NCI-H146 treated with DMSO at 0.1 percent for 48 hours (cell line): ENCODE results near the gene CEACAM7.
A peak's percentile ranks its signal among the peaks of the same experiment; 100 is the strongest.

ENCODE experiments used
- DNase-seq: peaks from one replicate; lab custom pipeline; 2025; ENCODE audit not compliant: unreplicated experiment; lab: John Stamatoyannopoulos, UW

Gene CEACAM7

DNA sequence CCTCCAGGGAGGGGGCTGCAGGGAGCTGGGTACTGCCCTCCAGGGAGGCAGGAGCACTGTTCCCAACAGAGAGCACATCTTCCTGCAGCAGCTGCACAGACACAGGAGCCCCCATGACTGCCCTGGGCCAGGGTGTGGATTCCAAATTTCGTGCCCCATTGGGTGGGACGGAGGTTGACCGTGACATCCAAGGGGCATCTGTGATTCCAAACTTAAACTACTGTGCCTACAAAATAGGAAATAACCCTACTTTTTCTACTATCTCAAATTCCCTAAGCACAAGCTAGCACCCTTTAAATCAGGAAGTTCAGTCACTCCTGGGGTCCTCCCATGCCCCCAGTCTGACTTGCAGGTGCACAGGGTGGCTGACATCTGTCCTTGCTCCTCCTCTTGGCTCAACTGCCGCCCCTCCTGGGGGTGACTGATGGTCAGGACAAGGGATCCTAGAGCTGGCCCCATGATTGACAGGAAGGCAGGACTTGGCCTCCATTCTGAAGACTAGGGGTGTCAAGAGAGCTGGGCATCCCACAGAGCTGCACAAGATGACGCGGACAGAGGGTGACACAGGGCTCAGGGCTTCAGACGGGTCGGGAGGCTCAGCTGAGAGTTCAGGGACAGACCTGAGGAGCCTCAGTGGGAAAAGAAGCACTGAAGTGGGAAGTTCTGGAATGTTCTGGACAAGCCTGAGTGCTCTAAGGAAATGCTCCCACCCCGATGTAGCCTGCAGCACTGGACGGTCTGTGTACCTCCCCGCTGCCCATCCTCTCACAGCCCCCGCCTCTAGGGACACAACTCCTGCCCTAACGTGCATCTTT, 12.5 kb upstream of the CEACAM7 start:
- DNase-seq, result no peak

DNA sequence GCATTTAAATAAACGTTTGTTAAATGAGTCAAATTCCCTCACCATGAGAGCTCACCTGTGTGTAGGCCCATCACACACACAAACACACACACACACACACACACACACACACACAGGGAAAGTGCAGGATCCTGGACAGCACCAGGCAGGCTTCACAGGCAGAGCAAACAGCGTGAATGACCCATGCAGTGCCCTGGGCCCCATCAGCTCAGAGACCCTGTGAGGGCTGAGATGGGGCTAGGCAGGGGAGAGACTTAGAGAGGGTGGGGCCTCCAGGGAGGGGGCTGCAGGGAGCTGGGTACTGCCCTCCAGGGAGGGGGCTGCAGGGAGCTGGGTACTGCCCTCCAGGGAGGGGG, 11.9 kb upstream of the CEACAM7 start:
- DNase-seq, result no peak

DNA sequence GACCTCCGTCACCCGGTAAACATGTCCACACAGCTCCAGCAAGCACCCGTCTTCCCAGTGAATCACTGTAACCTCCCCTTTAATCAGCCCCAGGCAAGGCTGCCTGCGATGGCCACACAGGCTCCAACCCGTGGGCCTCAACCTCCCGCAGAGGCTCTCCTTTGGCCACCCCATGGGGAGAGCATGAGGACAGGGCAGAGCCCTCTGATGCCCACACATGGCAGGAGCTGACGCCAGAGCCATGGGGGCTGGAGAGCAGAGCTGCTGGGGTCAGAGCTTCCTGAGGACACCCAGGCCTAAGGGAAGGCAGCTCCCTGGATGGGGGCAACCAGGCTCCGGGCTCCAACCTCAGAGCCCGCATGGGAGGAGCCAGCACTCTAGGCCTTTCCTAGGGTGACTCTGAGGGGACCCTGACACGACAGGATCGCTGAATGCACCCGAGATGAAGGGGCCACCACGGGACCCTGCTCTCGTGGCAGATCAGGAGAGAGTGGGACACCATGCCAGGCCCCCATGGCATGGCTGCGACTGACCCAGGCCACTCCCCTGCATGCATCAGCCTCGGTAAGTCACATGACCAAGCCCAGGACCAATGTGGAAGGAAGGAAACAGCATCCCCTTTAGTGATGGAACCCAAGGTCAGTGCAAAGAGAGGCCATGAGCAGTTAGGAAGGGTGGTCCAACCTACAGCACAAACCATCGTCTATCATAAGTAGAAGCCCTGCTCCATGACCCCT, 11.3 kb upstream of the CEACAM7 start:
- no peak for DNase-seq

DNA sequence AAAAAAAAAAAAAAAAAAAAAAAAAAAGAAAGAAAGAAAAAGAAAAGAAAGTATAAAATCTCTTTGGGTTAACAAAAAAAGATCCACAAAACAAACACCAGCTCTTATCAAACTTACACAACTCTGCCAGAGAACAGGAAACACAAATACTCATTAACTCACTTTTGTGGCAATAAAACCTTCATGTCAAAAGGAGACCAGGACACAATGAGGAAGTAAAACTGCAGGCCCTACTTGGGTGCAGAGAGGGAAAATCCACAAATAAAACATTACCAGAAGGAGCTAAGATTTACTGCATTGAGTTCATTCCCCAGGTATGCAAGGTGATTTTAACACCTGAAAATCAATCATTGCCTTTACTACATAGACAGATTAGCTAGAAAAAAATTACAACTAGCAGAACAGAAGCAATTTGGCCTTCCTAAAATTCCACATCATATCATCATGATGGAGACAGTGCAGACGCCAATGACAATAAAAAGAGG, 10.7 kb upstream of the CEACAM7 start:
- no peak for DNase-seq

DNA sequence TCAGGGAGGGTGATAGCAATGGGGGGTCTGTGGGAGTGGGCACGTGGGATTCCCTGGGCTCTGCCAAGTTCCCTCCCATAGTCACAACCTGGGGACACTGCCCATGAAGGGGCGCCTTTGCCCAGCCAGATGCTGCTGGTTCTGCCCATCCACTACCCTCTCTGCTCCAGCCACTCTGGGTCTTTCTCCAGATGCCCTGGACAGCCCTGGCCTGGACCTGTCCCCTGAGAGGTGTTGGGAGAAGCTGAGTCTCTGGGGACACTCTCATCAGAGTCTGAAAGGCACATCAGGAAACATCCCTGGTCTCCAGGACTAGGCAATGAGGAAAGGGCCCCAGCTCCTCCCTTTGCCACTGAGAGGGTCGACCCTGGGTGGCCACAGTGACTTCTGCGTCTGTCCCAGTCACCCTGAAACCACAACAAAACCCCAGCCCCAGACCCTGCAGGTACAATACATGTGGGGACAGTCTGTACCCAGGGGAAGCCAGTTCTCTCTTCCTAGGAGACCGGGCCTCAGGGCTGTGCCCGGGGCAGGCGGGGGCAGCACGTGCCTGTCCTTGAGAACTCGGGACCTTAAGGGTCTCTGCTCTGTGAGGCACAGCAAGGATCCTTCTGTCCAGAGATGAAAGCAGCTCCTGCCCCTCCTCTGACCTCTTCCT, 9.3 kb upstream of the CEACAM7 start:
- no peak for DNase-seq

DNA sequence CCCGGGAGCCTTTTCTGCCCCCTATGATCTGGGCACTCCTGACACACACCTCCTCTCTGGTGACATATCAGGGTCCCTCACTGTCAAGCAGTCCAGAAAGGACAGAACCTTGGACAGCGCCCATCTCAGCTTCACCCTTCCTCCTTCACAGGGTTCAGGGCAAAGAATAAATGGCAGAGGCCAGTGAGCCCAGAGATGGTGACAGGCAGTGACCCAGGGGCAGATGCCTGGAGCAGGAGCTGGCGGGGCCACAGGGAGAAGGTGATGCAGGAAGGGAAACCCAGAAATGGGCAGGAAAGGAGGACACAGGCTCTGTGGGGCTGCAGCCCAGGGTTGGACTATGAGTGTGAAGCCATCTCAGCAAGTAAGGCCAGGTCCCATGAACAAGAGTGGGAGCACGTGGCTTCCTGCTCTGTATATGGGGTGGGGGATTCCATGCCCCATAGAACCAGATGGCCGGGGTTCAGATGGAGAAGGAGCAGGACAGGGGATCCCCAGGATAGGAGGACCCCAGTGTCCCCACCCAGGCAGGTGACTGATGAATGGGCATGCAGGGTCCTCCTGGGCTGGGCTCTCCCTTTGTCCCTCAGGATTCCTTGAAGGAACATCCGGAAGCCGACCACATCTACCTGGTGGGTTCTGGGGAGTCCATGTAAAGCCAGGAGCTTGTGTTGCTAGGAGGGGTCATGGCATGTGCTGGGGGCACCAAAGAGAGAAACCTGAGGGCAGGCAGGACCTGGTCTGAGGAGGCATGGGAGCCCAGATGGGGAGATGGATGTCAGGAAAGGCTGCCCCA, 8.5 kb upstream of the CEACAM7 start:
- no peak for DNase-seq

DNA sequence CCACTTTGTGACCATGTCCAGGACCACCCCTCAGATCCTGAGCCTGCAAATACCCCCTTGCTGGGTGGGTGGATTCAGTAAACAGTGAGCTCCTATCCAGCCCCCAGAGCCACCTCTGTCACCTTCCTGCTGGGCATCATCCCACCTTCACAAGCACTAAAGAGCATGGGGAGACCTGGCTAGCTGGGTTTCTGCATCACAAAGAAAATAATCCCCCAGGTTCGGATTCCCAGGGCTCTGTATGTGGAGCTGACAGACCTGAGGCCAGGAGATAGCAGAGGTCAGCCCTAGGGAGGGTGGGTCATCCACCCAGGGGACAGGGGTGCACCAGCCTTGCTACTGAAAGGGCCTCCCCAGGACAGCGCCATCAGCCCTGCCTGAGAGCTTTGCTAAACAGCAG, 7.7 kb upstream of the CEACAM7 start:
- no peak for DNase-seq

DNA sequence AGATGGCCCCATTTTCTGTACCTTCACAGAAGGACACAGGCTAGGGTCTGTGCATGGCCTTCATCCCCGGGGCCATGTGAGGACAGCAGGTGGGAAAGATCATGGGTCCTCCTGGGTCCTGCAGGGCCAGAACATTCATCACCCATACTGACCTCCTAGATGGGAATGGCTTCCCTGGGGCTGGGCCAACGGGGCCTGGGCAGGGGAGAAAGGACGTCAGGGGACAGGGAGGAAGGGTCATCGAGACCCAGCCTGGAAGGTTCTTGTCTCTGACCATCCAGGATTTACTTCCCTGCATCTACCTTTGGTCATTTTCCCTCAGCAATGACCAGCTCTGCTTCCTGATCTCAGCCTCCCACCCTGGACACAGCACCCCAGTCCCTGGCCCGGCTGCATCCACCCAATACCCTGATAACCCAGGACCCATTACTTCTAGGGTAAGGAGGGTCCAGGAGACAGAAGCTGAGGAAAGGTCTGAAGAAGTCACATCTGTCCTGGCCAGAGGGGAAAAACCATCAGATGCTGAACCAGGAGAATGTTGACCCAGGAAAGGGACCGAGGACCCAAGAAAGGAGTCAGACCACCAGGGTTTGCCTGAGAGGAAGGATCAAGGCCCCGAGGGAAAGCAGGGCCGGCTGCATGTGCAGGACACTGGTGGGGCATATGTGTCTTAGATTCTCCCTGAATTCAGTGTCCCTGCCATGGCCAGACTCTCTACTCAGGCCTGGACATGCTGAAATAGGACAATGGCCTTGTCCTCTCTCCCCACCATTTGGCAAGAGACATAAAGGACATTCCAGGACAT, 7.0 kb upstream of the CEACAM7 start:
- DNase-seq, result no peak

DNA sequence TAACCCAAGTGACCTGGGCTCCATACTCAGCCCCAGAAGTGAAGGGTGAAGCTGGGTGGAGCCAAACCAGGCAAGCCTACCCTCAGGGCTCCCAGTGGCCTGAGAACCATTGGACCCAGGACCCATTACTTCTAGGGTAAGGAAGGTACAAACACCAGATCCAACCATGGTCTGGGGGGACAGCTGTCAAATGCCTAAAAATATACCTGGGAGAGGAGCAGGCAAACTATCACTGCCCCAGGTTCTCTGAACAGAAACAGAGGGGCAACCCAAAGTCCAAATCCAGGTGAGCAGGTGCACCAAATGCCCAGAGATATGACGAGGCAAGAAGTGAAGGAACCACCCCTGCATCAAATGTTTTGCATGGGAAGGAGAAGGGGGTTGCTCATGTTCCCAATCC, 6.1 kb upstream of the CEACAM7 start:
- DNase-seq, result no peak

DNA sequence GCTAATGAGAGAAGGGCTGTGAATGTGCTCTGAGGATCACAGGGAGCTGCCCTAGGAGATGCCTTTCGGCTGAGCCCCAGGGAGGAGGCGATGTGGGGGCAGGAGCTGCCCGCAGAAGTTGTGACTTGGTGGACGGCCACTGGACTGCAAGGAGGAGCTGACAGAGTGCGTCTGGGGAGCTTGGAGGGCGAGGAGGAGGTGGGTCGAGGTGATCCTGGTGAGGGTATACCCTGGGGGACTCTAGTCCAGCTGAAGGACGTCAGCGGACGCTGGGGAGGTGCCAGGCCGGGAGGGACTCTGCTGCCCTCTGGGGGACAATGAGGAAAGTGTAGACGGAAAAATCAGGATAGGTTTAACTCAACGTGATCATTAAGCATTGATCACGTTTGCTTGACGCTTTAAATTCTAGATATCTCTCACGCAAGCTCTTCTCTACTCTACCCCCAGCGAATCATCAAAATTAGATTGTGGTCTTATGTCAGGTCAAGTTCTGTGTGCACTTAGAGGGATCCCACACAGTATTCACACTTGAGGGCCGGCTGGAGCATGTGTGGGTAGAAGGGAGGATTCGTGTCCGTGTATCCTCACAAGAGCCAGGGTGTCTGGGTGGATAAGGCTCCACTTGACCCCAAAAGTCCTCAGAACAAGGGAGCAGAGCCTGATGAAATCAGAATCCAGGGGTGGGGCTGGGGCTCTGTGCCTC, 3.3 kb upstream of the CEACAM7 start:
- peak; percentile 14 for DNase-seq

DNA sequence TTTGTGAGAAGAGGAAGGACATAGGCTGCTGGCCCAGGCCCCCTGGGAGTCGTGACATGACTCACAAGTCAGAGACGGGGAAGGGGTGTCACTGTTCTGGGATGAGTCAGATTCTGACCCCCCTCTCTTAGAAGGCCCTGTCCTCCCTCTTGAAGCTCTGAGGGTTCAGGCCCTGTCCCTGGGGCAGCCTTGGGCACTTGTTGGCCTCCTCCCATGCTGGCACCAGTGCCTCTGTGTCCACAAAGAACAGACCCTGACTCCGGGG, 2.7 kb upstream of the CEACAM7 start:
- DNase-seq, result no peak

DNA sequence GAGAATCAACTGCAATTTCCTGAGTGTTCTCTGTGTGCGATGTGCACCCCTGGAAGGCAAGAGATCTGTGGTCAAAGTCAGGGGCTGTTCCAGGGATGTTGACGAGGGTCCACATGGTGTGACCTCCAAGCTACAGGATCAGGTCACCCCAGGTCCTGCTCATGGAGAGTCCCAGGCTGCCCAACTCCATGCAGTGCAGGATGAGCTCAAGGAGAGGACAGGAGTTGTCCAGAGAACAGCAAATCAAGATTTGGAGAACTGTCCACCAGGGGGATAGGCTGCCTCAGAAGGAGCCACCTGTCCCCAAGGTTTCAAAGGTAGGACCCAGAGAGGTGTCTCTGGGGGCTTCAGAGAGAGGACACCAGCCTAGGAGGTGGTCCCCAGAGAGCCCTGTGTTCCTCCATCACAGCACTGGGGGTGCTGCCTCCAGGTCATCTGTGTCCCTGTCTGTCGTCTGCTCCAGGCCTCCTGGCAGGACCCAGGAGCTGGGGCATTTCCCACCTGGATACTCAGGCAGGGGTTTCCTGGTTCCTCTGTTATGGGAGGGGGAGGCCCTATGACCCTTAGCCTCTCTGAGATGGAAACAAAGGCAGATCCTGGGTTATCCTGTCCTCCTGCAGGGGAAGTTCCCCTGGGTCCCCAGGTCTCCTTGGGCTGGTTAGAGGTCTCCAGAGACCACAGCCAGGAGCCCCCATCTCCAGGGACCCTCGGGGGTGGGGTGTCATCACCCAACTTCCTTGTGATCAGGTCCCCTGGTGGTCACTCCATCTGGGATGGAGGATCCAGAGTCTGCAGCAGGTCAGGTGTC, 2.1 kb upstream of the CEACAM7 start:
- DNase-seq, result no peak

DNA sequence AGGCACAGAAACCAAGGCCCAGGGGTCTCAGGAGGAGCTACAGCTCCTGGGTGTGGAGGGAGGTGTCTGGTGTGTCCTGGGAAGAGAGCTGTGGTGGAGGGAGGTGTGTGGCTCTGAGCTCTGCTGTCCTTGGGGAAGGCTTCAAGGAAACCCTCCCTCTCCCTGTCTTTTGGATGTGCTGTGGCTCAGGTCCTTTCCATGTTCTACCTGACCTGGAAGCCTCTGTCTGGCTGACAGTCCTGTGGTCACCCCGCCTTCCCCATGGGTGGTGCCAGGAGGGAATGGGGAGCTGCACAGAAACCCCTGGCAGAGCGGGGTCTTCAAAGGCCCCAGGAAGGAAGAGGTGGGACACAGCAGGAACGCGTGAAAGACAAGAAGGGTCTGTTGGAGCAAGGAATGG, 617 bp upstream of the CEACAM7 start:
- DNase-seq, result no peak

DNA sequence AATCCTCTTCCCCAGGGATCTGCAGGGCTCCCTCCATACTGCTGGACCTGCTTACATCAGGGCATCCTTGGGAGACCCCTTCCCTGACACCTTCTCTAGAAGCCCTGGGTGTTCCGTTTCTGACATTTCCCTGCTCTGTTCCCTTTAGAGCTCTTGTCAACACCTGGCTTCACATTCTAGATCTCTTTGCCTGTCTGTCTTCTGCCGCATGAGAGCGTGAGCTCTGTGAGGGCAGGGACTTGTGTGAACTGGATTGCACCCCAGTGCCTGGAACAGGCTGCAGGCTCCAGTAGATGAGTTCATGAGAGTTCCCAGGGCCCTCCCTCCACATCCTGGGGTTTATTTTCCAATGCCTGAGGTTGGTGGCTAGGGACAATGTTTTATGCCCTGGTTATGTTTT, 651 bp downstream of the CEACAM7 start:
- DNase-seq, result no peak

DNA sequence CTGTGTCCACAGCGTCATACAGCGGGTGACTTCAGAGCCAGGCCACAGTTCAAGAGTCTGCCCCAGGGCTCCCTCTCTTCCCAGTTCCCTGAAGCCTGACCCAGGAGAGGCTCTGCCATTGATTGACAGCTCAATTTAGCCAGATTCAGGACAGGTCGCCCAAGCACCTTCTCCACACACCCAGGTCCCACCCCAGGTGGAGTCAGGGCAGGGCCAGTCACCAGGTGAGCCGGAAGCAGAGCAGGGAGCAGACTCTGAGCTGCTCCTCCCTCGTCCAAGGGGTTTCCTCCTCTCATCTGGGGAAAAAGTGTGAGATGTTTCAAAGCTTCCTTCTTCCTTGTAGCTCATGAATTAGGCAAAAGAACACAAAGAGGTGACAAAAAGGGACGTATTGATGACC, 5.6 kb downstream of the CEACAM7 start:
- no peak for DNase-seq

DNA sequence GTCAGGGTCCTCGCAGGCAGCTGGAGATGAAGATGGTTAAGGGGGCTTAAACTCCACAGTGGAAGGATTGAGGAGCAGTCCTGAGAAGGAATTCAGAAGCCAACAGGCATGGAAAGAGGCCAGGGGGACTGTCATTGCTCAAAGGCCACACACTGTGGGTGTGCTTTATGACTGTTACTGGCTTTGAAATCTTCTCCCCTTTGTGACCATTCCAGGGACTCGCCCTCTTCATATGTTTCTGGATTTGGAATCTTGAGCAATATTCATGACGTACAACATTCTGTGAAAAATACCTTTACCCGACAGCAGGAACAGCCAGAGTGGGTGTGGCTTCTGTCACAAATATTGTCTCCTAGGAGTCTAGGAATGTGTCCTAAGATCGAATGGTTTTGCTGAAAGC, 16.6 kb downstream of the CEACAM7 start:
- no peak for DNase-seq

DNA sequence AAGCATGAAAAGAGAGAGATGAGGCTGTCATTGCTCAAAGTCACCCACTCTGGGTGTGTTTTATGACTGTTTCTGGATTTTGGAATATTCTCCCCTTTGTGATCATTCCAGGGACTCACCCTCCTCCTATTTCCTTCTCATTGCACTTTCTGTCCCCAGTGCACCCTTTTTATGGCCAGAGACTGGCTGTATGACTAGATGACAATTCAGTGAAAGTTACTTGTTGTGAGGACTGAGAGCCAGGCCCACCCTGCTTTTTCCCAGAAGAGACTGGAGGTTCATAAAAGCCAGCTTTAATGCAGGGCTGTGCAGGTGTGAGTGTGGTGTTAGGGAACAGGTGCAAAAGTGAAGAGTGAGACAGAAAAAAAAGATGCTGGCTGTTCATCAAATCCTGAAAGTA, 17.3 kb downstream of the CEACAM7 start:
- DNase-seq, result no peak

DNA sequence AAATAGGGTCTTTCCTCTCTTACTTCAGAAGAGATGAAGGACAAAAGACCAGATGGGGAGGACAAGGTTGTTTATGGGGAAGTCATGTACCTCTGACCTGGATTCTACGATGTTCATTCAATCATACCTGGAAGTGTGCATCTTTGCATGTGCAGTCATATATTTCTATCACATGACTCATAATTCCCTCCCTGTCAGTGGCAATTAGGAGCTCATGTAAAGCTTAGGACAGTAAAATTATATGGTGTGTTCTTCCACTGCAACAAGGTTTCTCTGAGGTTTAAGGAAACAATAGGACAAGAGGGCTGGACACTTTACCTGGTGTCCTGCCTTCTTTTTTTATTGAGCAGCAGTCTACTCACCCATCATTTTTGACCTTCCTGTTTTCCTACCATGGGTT, 19.8 kb downstream of the CEACAM7 start:
- DNase-seq, result no peak

DNA sequence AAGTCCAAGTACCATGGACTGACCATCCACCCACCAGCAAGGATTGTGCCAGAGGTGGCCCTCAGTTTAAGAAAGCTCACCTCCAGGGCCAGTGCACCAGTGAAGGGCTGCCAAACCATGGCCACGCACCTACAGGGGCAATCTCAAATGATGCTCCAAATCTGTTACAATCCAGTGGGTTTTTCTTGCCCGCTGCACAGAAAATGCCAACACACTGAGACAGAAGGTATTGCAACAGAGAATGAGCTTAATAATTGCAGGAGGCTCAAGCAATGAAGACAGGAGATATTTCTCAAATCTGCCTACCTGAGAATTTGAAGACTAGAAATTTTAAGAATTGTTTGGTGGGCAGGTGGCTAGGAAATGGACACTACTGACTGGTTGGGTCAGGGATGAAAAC, 22.0 kb downstream of the CEACAM7 start:
- no peak for DNase-seq
